ENCODE measurements around the gene SMCO3. TPM values are rescaled to one million over a fixed set of nuclear protein-coding genes. Genes with fewer than 3 reads are reported as not detected.
A peak's percentile ranks its signal among the peaks of the same experiment; 100 is the strongest.

SMCO3 gene
- total and polyA plus RNA-seq, 2 of the 13 experiments (the other 11 are each of a cell fraction or from before 2014, with no cell fraction given) = 0.29 to 0.42 TPM

DNA sequence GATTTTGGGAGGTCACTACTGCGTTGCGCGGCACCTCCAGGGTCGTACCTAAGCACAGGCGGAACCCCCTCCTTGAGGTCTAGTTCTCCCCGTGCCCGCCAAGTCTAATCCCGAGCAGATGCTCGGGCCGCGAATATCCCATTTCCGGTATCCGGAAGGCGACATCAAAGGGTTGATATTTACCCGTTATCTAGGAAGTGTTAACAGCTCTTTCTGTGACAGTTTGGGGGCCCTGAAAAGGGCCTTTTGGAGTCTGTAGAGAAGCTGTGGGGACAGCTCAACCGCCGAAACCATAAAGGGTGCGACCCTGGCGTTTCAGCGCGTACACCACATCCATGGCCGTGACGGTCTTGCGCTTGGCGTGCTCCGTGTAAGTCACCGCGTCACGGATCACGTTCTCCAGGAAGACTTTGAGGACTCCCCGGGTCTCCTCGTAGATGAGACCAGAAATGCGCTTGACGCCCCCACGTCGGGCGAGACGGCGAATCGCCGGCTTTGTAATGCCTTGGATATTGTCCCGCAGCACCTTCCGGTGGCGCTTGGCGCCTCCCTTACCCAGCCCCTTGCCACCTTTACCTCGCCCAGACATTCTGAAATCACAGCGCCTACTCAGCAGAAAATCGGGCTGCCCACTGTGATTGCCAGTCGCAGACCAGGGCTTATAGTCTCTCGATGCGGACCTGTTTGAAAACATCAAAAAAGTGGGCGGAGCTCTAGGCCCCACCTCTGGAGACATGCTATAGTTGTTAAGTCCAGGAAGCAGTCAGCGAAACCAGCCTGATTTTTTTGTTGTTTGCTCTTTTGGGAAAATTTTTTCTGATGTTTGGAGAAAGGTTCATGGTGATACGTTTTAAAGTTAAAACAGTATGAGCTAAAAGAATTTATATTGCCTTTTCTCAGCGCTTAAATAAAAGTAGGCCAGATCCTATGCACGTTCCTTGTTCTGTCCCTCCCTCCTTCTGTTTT, 43.2 kb downstream of the SMCO3 start (continued):
- TF ChIP-seq, protein P1, sequence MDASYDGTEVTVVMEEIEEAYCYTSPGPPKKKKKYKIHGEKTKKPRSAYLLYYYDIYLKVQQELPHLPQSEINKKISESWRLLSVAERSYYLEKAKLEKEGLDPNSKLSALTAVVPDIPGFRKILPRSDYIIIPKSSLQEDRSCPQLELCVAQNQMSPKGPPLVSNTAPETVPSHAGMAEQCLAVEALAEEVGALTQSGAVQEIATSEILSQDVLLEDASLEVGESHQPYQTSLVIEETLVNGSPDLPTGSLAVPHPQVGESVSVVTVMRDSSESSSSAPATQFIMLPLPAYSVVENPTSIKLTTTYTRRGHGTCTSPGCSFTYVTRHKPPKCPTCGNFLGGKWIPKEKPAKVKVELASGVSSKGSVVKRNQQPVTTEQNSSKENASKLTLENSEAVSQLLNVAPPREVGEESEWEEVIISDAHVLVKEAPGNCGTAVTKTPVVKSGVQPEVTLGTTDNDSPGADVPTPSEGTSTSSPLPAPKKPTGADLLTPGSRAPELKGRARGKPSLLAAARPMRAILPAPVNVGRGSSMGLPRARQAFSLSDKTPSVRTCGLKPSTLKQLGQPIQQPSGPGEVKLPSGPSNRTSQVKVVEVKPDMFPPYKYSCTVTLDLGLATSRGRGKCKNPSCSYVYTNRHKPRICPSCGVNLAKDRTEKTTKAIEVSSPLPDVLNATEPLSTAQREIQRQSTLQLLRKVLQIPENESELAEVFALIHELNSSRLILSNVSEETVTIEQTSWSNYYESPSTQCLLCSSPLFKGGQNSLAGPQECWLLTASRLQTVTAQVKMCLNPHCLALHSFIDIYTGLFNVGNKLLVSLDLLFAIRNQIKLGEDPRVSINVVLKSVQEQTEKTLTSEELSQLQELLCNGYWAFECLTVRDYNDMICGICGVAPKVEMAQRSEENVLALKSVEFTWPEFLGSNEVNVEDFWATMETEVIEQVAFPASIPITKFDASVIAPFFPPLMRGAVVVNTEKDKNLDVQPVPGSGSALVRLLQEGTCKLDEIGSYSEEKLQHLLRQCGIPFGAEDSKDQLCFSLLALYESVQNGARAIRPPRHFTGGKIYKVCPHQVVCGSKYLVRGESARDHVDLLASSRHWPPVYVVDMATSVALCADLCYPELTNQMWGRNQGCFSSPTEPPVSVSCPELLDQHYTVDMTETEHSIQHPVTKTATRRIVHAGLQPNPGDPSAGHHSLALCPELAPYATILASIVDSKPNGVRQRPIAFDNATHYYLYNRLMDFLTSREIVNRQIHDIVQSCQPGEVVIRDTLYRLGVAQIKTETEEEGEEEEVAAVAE (CRISPR knock-in tag; IDR thresholded peaks at IDR 0.05; ENCODE audit: borderline replicate concordance) = 0 out of 2 replicates have a peak, but pooled peaks have one; percentile 2
- TF ChIP-seq BORCS8-MEF2B (CRISPR knock-in tag; IDR thresholded peaks at IDR 0.05) (peak; percentile 63), FOXP1 (IDR thresholded peaks at IDR 0.05) (no peak), FOXP1 (CRISPR knock-in tag; IDR thresholded peaks at IDR 0.05) (peak; percentile 35; the same call in 1 of the 2 replicates), ZNF510 (CRISPR knock-in tag; IDR thresholded peaks at IDR 0.05; ENCODE audit: low read depth) (no peak), NFKBIZ (CRISPR knock-in tag; IDR thresholded peaks at IDR 0.05) (no peak), ZSCAN9 (CRISPR knock-in tag; IDR thresholded peaks at IDR 0.05; ENCODE audit: borderline replicate concordance) (peak; percentile 82; the same call in 1 of the 2 replicates), ZNF225 (CRISPR knock-in tag; IDR thresholded peaks at IDR 0.05) (0 out of 2 replicates have a peak, but pooled peaks have one; percentile 49), ZNF879 (CRISPR knock-in tag; IDR thresholded peaks at IDR 0.05) (no peak), ARHGAP35 (CRISPR knock-in tag; IDR thresholded peaks at IDR 0.05; ENCODE audit: borderline replicate concordance) (peak; percentile 64; the same call in 1 of the 2 replicates), ARID2 (CRISPR knock-in tag; IDR thresholded peaks at IDR 0.05; ENCODE audit: borderline replicate concordance) (no peak), ZFAT (CRISPR knock-in tag; conservative IDR thresholded peaks at IDR 0.05) (no peak), ZSCAN31 (CRISPR knock-in tag; IDR thresholded peaks at IDR 0.05; ENCODE audit: low read depth) (peak; percentile 46; the same call in 1 of the 2 replicates)
- TF ChIP-seq, protein P2, sequence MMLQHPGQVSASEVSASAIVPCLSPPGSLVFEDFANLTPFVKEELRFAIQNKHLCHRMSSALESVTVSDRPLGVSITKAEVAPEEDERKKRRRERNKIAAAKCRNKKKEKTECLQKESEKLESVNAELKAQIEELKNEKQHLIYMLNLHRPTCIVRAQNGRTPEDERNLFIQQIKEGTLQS (CRISPR knock-in tag; IDR thresholded peaks at IDR 0.05) = no peak
- TF ChIP-seq, protein P3, sequence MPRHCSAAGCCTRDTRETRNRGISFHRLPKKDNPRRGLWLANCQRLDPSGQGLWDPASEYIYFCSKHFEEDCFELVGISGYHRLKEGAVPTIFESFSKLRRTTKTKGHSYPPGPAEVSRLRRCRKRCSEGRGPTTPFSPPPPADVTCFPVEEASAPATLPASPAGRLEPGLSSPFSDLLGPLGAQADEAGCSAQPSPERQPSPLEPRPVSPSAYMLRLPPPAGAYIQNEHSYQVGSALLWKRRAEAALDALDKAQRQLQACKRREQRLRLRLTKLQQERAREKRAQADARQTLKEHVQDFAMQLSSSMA (CRISPR knock-in tag; IDR thresholded peaks at IDR 0.05) = peak; percentile 15; the same call in 1 of the 2 replicates
- TF ChIP-seq, protein P4, sequence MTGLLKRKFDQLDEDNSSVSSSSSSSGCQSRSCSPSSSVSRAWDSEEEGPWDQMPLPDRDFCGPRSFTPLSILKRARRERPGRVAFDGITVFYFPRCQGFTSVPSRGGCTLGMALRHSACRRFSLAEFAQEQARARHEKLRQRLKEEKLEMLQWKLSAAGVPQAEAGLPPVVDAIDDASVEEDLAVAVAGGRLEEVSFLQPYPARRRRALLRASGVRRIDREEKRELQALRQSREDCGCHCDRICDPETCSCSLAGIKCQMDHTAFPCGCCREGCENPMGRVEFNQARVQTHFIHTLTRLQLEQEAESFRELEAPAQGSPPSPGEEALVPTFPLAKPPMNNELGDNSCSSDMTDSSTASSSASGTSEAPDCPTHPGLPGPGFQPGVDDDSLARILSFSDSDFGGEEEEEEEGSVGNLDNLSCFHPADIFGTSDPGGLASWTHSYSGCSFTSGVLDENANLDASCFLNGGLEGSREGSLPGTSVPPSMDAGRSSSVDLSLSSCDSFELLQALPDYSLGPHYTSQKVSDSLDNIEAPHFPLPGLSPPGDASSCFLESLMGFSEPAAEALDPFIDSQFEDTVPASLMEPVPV (CRISPR knock-in tag; IDR thresholded peaks at IDR 0.05) = 0 out of 2 replicates have a peak, but pooled peaks have one; percentile 58
- TF ChIP-seq, protein P5, sequence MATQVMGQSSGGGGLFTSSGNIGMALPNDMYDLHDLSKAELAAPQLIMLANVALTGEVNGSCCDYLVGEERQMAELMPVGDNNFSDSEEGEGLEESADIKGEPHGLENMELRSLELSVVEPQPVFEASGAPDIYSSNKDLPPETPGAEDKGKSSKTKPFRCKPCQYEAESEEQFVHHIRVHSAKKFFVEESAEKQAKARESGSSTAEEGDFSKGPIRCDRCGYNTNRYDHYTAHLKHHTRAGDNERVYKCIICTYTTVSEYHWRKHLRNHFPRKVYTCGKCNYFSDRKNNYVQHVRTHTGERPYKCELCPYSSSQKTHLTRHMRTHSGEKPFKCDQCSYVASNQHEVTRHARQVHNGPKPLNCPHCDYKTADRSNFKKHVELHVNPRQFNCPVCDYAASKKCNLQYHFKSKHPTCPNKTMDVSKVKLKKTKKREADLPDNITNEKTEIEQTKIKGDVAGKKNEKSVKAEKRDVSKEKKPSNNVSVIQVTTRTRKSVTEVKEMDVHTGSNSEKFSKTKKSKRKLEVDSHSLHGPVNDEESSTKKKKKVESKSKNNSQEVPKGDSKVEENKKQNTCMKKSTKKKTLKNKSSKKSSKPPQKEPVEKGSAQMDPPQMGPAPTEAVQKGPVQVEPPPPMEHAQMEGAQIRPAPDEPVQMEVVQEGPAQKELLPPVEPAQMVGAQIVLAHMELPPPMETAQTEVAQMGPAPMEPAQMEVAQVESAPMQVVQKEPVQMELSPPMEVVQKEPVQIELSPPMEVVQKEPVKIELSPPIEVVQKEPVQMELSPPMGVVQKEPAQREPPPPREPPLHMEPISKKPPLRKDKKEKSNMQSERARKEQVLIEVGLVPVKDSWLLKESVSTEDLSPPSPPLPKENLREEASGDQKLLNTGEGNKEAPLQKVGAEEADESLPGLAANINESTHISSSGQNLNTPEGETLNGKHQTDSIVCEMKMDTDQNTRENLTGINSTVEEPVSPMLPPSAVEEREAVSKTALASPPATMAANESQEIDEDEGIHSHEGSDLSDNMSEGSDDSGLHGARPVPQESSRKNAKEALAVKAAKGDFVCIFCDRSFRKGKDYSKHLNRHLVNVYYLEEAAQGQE (IDR thresholded peaks at IDR 0.05; ENCODE audit: borderline replicate concordance in 1 of 2, low read depth in 1 of 2, low read length in 2 of 2) = peak in 1 of 2 experiments; percentile 68; a peak in 2 of 4 replicates
